Activated effector memory CD4-positive, alpha-beta T cell treated with anti-CD3 and anti-CD28 coated beads, Interleukin-2, amount 50 U/mL, for 16 hours (primary cell): ENCODE results near the gene ZNF93.
A peak's percentile ranks its signal among the peaks of the same experiment; 100 is the strongest.
"Not testable (repeated sequence)": the region's sequence is repeated elsewhere in the genome, so short reads cannot be mapped to it uniquely, and the experiment has no call there.

ENCODE experiments used
- DNase-seq: peaks from one replicate; pipeline ENCODE4 v3.0.0-alpha.2; 2020

The ZNF93 gene

GRCh38 chr19:19900729-19901444 is at the start of gene ZNF93:
ZNF93 (plus strand) TSS chr19:19900946; CDS start chr19:19901089, 143 bp downstream.
- peak; percentile 95 for DNase-seq

- not testable (repeated sequence) for DNase-seq
Observed at GRCh38 chr19:19851740-19852139, 49.0 kb upstream of the ZNF93 start.

- DNase-seq, result no peak
Observed at GRCh38 chr19:19858751-19859150, 42.0 kb upstream of the ZNF93 start.

- DNase-seq, result peak; percentile 76
Observed at GRCh38 chr19:19860756-19861390, 39.9 kb upstream of the ZNF93 start.

- DNase-seq, result peak; percentile 98
Observed at GRCh38 chr19:19865750-19866610, 34.8 kb upstream of the ZNF93 start, which contains the start of gene ZNF253. ZNF253 (plus strand) TSS chr19:19865882; CDS start chr19:19865997, 115 bp downstream.

- peak; percentile 76 for DNase-seq
Observed at GRCh38 chr19:19866611-19867248, 34.0 kb upstream of the ZNF93 start.

GRCh38 chr19:19870086-19870485 is 30.7 kb upstream of the ZNF93 start:
- not testable (repeated sequence) for DNase-seq

- no peak for DNase-seq
Observed at GRCh38 chr19:19871932-19872331, 28.8 kb upstream of the ZNF93 start.

- DNase-seq, result no peak
Observed at GRCh38 chr19:19873381-19873780, 27.4 kb upstream of the ZNF93 start.

GRCh38 chr19:19877724-19878123 is 23.0 kb upstream of the ZNF93 start:
- DNase-seq, result no peak

GRCh38 chr19:19884583-19884982 is 16.2 kb upstream of the ZNF93 start:
- DNase-seq, result no peak

GRCh38 chr19:19892055-19892941 is 8.4 kb upstream of the ZNF93 start:
- DNase-seq, result not testable (repeated sequence)

- DNase-seq, result no peak
Observed at GRCh38 chr19:19900139-19900728, 512 bp upstream of the ZNF93 start.

GRCh38 chr19:19907551-19907950 is 6.8 kb downstream of the ZNF93 start:
- not testable (repeated sequence) for DNase-seq

- no peak for DNase-seq
Observed at GRCh38 chr19:19909654-19910053, 8.9 kb downstream of the ZNF93 start.

GRCh38 chr19:19911150-19911549 is 10.4 kb downstream of the ZNF93 start:
- DNase-seq, result no peak

GRCh38 chr19:19914596-19914995 is 13.8 kb downstream of the ZNF93 start:
- DNase-seq, result no peak

GRCh38 chr19:19930417-19930816 is 29.7 kb downstream of the ZNF93 start:
- DNase-seq, result peak; percentile 67

- not testable (repeated sequence) for DNase-seq
Observed at GRCh38 chr19:19933432-19934314, 32.9 kb downstream of the ZNF93 start.

- no peak for DNase-seq
Observed at GRCh38 chr19:19937403-19937802, 36.7 kb downstream of the ZNF93 start.
